ENCODE data around the gene MKS1.

Gene MKS1

DNA sequence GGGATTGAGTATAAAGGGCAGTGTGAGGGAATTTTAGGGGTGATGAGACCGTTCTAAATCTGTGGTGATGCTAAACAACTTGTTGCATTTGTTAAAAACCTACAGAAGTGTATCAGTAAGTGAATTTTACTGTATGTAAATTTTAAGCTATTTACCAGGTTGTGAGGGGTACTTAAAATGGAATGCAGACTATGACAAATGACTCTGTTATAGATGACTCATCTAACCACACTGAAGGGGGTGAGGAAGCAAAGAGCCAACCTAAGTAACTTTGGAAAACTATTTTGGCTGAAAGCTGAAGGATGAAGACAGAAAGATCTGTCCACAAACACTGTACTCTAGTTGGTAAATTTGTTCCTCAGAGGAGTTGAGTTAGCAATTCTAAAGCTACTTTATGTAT, 5.3 kb upstream of the MKS1 start:
- no peak for DNase-seq (ENCODE audit: low spot score)
- TF ChIP-seq, protein P1, sequence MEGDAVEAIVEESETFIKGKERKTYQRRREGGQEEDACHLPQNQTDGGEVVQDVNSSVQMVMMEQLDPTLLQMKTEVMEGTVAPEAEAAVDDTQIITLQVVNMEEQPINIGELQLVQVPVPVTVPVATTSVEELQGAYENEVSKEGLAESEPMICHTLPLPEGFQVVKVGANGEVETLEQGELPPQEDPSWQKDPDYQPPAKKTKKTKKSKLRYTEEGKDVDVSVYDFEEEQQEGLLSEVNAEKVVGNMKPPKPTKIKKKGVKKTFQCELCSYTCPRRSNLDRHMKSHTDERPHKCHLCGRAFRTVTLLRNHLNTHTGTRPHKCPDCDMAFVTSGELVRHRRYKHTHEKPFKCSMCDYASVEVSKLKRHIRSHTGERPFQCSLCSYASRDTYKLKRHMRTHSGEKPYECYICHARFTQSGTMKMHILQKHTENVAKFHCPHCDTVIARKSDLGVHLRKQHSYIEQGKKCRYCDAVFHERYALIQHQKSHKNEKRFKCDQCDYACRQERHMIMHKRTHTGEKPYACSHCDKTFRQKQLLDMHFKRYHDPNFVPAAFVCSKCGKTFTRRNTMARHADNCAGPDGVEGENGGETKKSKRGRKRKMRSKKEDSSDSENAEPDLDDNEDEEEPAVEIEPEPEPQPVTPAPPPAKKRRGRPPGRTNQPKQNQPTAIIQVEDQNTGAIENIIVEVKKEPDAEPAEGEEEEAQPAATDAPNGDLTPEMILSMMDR (IDR thresholded peaks at IDR 0.05; ENCODE audit: extremely low read depth, missing control alignments) = no peak

DNA sequence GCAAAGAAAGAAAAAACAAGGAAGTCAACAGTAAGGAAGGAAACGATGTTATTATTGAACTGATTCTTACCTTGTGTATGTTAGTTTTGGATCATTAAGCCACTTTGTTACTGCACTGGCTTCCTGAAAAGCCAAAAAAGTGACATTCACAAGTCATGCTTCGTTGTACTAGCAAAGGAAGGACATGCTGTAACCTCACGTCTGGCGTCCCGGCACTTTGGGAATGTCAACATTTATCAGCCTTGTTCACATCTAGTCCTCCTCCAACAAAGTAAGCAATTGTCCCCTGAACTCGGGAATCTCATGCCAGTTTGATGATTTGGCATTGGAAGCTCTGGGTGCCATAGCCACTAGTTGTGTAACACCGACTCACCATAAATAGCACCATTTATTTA, 731 bp upstream of the MKS1 start:
- TF ChIP-seq, protein P1 (IDR thresholded peaks at IDR 0.05; ENCODE audit: extremely low read depth, missing control alignments) = no peak
- no peak for DNase-seq (ENCODE audit: low spot score)

DNA sequence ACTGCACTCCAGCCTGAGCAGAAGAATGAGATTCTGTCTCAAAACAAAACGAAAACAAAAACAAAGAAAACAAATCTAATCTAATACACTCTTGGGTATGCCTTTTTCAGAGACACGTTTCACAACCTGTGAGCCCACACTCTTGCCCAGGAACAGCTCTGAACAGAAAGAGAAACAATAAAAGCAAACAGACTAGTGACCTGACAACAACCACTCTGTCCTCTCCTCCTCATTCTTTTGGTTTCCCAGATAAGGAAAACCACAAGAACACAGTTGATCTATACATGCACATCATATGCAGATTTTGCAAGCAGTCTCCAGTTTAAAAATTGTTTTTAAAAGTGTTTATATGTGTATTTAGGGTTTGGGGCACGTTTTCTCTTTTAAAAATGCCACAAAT, 1.3 kb downstream of the MKS1 start:
- TF ChIP-seq, protein P1 (IDR thresholded peaks at IDR 0.05; ENCODE audit: extremely low read depth, missing control alignments) = no peak
- no peak for DNase-seq (ENCODE audit: low spot score)

DNA sequence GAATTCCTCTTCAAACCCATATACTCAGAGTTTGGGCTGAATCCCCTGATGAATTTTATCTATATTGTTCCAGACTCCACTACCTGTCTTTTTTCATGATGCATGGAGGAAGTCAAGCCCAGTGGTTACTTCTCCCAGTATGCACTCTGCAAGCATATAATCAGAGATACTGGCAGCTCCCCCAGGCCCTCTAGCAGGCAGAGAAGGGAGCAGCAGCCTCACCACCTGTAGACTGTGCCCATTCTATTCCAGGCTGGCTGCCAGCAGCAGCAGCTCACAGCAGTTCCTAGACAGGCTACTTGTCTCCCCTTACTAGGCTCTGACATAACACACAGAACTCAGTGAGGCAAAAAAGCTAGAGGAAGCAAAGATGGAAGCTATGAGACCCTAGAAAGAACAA, 3.4 kb downstream of the MKS1 start:
- no peak for DNase-seq (ENCODE audit: low spot score)

DNA sequence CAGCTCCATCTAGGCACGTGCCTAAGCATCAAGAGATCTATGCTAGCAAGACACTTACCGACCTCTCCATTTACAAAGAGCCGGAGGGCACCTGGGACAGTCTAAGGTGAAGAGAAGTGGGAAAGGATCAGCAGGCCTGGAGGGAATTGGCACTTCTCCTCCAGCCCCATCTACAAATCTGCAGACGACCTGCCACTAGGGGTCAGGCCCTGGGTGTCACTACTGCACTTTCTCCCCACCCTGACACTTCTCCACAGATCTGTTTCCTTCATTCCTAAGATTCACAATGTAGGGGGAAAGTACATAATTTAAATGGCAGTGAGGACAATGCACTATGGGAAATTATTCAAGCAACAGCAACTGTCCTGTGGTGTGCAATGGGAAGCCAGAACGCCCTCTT, 8.1 kb downstream of the MKS1 start:
- DNase-seq (ENCODE audit: low spot score) = no peak
- TF ChIP-seq, protein P1 (IDR thresholded peaks at IDR 0.05; ENCODE audit: extremely low read depth, missing control alignments) = no peak

More for the DNA sequence above, 3.4 kb downstream of the MKS1 start:
- TF ChIP-seq, protein P1 (IDR thresholded peaks at IDR 0.05; ENCODE audit: extremely low read depth, missing control alignments) = no peak

DNA sequence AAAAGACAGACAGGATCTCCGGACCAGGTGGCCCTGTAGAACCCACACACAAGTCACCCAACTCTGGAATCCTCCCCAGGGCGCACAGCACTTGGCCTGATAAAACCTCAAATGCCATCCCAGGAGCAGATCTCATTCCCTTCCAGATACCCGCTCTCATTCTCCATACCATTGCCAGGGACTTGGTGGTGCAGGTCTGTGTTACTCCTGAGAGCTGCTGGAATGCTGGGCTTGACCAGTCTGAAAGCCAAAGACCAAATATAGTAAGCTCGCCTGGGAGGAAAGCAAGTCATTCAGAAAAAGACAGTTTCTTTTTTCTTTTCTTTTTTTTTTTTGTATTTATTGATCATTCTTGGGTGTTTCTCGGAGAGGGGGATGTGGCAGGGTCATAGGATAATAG, 10.7 kb downstream of the MKS1 start:
- DNase-seq (ENCODE audit: low spot score) = no peak

DNA sequence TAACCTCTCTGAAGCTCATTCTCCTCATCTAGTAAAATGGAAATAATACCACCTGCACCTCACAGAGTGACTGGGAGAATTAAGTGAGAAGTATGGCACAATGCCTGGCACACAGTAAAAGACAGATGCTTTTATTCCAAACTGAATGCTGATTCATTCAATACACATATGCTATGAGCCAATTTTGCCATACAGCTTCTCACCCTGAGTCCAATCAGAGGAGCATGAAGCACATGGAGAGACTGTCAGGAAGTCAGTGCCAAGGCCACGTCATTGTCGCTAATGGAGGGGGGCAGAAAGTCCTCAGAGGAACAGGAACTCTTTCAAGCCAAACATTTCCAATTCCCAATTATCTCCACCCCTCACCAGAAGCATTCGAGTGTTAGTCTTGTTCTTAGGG, 11.6 kb downstream of the MKS1 start:
- TF ChIP-seq, protein P1 (IDR thresholded peaks at IDR 0.05; ENCODE audit: extremely low read depth, missing control alignments) = no peak
- DNase-seq (ENCODE audit: low spot score) = no peak

More for the DNA sequence above, 10.7 kb downstream of the MKS1 start:
- TF ChIP-seq, protein P1 (IDR thresholded peaks at IDR 0.05; ENCODE audit: extremely low read depth, missing control alignments) = no peak
